Urinary bladder (tissue), 4 donors: ENCODE data around the gene SLC33A1. TPM values are rescaled to one million over a fixed set of nuclear protein-coding genes. Genes with fewer than 3 reads are reported as not detected.

Source experiments
- DNase-seq: peaks from one replicate; pipeline ENCODE4 v3.0.0-alpha.2; 2015; ENCODE audit errors: extremely low spot score
- H3K27ac ChIP-seq: one replicate; pipeline ENCODE4 v1.5.1; 2013; ENCODE audit warnings: low read depth, mild to moderate bottlenecking, moderate library complexity
- H3K36me3 ChIP-seq: one replicate; pipeline ENCODE4 v1.6.1; 2013; ENCODE audit warnings: mild to moderate bottlenecking, moderate library complexity; ENCODE audit not compliant: insufficient read depth
- H3K4me1 ChIP-seq: one replicate; pipeline ENCODE4 v1.6.1; 2013; ENCODE audit warnings: mild to moderate bottlenecking, moderate library complexity; ENCODE audit not compliant: insufficient read depth
- H3K4me3 ChIP-seq: one replicate; pipeline ENCODE4 v1.5.1; 2013; ENCODE audit warnings: low read depth, low read length
- WGBS: extraction: QIAGEN DNeasy Blood & Tissue Kit; methylation state at CpG from one replicate; pipeline ENCODE4 v1.1.7; 2013; 5-methylcytosine and 5-hydroxymethylcytosine counted together
- polyA plus RNA-seq: library from polyadenylated mRNA; stranded (reverse); fragments of 200-250 nt; gene quantifications from one replicate; pipeline ENCODE4 v1.2.3, GENCODE V29; 2013
- total RNA-seq: library from RNA; depleted of rRNA; stranded (reverse); fragments of >200 nt; gene quantifications from one replicate; pipeline ENCODE4 v1.2.3, GENCODE V29; 2014
- donor health status: healthy with polysubstance abuse.
- donor health status: healthy.

The SLC33A1 gene
- total and polyA plus RNA-seq, 2 donors, result 14.2 to 35.3 TPM

- H3K4me3 ChIP-seq, result no peak overlapping the region
- no peaks in the 10 kb centered on the region for H3K36me3 ChIP-seq
- no peak overlapping the region for H3K27ac ChIP-seq
- H3K4me1 ChIP-seq, result no peaks in the 10 kb centered on the region
- WGBS, result over 99% methylated on average over 2 of the region's 2 CpGs
- DNase-seq, result no peak
Measured at GRCh38 chr3:155791190-155791589, 63.0 kb downstream of the SLC33A1 start.

GRCh38 chr3:155790272-155790925, 63.8 kb downstream of the SLC33A1 start:
- Histone ChIP-seq H3K4me3 (no peak overlapping the region), H3K36me3 (no peaks in the 10 kb centered on the region), H3K27ac (no peak overlapping the region), H3K4me1 (no peaks in the 10 kb centered on the region)
- DNase-seq, result no peak
- 85% methylated on average over 4 of the region's 4 CpGs for WGBS

- Histone ChIP-seq H3K4me3 (no peak overlapping the region), H3K27ac (no peak overlapping the region), H3K4me1 (no peaks in the 10 kb centered on the region), H3K36me3 (no peaks in the 10 kb centered on the region)
- no peak for DNase-seq
Measured at GRCh38 chr3:155785662-155786295, 68.4 kb downstream of the SLC33A1 start.

- Histone ChIP-seq H3K27ac (no peak overlapping the region), H3K36me3 (no peaks in the 10 kb centered on the region), H3K4me3 (no peak overlapping the region), H3K4me1 (no peaks in the 10 kb centered on the region)
- DNase-seq, result no peak
- WGBS, result 94% methylated on average over 1 of the region's 1 CpG
Measured at GRCh38 chr3:155782390-155782953, 71.8 kb downstream of the SLC33A1 start.

GRCh38 chr3:155780291-155780690, 73.9 kb downstream of the SLC33A1 start:
- DNase-seq, result no peak
- H3K36me3 ChIP-seq, result no peaks in the 10 kb centered on the region
- no peak overlapping the region for H3K4me3 ChIP-seq
- H3K4me1 ChIP-seq, result no peaks in the 10 kb centered on the region
- no peak overlapping the region for H3K27ac ChIP-seq

GRCh38 chr3:155778462-155778861, 75.8 kb downstream of the SLC33A1 start:
- H3K4me1 ChIP-seq, result no peaks in the 10 kb centered on the region
- DNase-seq, result no peak
- no peaks in the 10 kb centered on the region for H3K36me3 ChIP-seq
- H3K4me3 ChIP-seq, result no peak overlapping the region
- no peak overlapping the region for H3K27ac ChIP-seq

- H3K27ac ChIP-seq, result no peak overlapping the region
- WGBS, result 89% methylated on average over 1 of the region's 1 CpG
- DNase-seq, result no peak
- H3K4me1 ChIP-seq, result no peaks in the 10 kb centered on the region
- H3K36me3 ChIP-seq, result no peaks in the 10 kb centered on the region
- H3K4me3 ChIP-seq, result no peak overlapping the region
Measured at GRCh38 chr3:155772801-155773200, 81.4 kb downstream of the SLC33A1 start.

GRCh38 chr3:155771126-155771525, 83.1 kb downstream of the SLC33A1 start:
- no peak for DNase-seq
- no peak overlapping the region for H3K4me3 ChIP-seq
- no peaks in the 10 kb centered on the region for H3K4me1 ChIP-seq
- peaks cover under 1% of the 10 kb centered on the region for H3K36me3 ChIP-seq
- WGBS, result 99% methylated on average over 6 of the region's 6 CpGs
- H3K27ac ChIP-seq, result no peak overlapping the region

Other genes with a start within 250 kb of the SLC33A1 start
- 3.2 TPM for gene PLCH1, start 109.4 kb downstream of the SLC33A1 start, total RNA-seq
- gene PLCH1, start 109.4 kb downstream of the SLC33A1 start, polyA plus RNA-seq, result 0.27 TPM
- gene C3orf33, start 48.1 kb downstream of the SLC33A1 start, total RNA-seq, result 5.6 TPM
- 4.4 TPM for gene C3orf33, start 48.1 kb downstream of the SLC33A1 start, polyA plus RNA-seq
- gene GMPS, start 16.2 kb upstream of the SLC33A1 start, total RNA-seq, result 35.9 TPM
- gene GMPS, start 16.2 kb upstream of the SLC33A1 start, polyA plus RNA-seq, result 21.7 TPM